GM19468 (cell line): ENCODE data around the gene TMSB15C.
"Not testable (repeated sequence)": the region's sequence is repeated elsewhere in the genome, so short reads cannot be mapped to it uniquely, and the experiment has no call there.

ENCODE experiments used
- ATAC-seq: cut with Tn5 transposase; IDR thresholded peaks from one replicate; pipeline ENCODE4 v1.9.1; 2021; ENCODE audit warnings: mild to moderate bottlenecking, moderate library complexity, moderate number of reproducible peaks; ENCODE audit not compliant: unreplicated experiment; ENCODE audit errors: extremely low read depth

TMSB15C gene

DNA sequence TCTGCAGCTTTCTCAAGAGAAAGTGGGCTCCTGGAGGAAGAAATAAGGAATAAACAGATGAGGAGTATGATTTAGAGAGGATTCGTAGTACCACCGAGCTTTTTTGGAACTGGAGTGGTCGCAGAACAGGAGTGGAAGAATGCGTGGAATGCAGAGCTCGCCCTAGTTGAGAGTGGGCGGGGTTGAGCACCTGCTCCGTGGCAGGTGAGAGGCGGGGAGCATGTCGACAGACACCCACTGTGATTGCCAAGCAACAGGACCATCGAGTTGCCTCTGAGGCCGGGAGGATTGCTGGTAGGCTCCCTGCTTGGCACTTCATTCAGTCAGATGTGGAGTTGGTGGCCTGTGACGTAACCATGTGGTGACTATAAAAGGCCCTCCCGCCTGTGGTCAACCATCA is 21.1 kb downstream of the TMSB15C start:
- ATAC-seq: not testable (repeated sequence)

DNA sequence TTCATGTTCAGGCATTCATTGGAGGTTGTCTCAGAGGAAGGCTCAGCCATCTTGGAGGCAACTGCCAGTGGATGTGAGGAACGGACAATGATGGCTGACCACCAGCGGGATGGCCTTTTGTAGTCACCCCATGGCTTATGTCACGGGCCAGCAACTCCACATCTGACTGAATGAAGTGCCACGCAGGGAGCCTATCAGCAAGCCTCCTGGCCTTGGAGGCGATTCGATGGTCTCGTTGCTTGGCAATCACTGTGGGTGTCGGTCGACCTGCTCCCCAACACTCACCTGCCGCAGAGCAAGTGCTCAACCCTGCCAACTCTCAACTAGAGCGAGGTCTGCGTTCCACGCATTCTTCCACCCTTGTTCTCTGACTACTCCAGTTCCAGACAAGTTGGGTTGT is 28.9 kb downstream of the TMSB15C start:
- no peak for ATAC-seq

DNA sequence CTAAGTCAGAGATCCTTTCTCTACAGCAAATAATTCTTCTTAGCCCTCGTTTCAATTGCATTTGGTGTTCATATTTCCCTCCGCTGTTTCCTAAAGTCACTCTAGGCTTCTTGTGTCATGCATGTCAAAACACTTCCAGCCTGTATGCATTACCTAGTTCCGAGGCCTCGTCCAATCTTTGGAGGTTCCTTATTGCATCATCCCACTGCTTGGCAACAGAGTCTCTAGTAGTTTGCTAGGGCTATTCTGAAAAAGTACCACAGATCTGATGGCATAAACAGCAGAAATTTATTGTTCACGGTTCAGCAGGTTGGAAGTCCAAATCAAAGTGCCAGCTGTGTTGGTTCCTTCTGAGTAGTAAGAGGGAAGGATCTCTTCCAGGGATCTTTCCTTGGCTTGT is 30.4 kb downstream of the TMSB15C start:
- ATAC-seq: no peak

DNA sequence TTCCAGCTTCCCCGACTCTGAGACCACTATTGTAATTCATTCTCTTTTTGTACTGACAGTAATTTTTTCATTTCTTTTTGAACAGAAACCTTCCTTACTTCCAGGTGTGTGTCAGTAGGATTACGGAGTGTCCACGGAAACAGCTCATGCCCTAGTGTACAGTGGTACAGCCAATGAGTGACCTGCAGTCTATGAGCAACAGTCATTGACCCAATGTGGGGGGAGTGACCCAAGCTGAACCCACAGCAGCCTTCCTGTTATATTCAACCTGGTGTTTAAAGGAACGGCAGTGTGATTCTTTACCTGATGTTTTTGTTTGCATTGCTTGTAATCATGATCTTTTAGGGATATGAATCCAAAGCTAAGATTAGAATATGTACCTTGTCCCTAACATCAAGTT is 35.0 kb downstream of the TMSB15C start:
- ATAC-seq: no peak

DNA sequence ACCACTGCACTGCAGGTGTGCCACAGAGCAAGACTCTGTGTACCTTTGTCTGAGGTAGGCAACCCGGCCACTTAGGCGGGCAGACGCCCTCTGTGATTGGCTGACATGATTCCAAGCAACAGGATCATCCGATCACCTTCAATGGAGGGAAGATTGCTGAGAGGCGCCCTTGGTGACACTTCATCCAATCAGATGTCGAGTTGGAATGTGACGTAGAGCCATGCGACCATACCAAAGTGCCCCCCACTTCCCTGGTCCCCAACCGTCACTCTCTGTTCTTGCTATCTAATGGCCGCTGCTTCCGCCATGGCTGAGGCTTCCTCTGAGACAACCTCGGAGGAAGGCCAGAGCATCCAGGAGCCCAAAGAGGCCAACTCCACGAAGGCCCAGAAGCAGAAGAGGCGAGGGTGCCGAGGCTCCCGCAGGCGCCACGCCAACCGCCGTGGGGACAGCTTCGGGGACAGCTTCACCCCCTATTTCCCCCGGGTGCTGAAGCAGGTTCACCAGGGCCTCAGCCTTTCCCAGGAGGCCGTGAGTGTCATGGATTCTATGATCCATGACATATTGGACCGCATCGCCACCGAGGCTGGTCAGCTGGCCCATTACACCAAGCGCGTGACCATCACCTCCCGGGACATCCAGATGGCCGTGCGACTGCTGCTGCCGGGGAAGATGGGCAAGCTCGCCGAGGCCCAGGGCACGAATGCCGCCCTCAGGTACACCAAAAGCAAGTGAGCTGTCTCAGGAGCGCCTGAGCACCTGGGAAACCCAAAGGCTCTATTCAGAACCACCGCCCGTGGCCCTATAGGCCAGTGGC is 36.1 kb downstream of the TMSB15C start, which contains the start of gene H2BW2:
H2BW2 (plus strand) TSS at position 268 of the 817 bp plus-strand sequence; CDS start at position 307, 39 bp downstream.
- no peak for ATAC-seq
